ENCODE measurements around the gene APOBEC3F.
"Not testable (repeated sequence)": the region's sequence is repeated elsewhere in the genome, so short reads cannot be mapped to it uniquely, and the experiment has no call there.

DNA sequence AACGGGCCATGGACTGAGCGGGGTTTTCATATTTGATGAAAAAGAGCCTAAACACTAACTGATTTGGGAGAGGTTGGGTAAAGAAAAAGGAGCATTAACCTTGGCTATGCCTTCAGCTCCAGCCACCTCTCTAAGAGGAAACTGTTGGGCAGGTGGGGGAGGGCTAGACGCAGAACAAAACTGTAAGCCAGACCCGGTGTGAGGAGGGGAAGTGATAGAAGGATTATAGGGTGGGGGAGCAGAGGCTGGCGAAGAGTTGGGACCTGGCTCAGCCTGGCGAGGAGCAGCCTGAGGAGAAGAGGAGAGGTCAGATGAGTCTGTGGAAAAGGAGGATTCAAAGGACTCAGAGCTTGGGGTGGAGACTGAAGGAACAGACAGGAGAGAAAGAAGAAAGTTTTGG is 20.6 kb downstream of the APOBEC3F start:
- not testable (repeated sequence) for TF ChIP-seq ZNF274 (IDR thresholded peaks at IDR 0.05; ENCODE audit: low read depth, low read length); SUZ12 (IDR thresholded peaks at IDR 0.05; ENCODE audit: extremely low read depth, insufficient read depth, insufficient read length); YY1 (IDR thresholded peaks at IDR 0.05; ENCODE audit: insufficient read depth, insufficient read length)

Data from NT2/D1 (cell line).